Smooth muscle cell of bladder (primary cell): ENCODE measurements around the gene CUL2. TPM values are rescaled to one million over a fixed set of nuclear protein-coding genes. Genes with fewer than 3 reads are reported as not detected.

Experiments used
- total RNA-seq: library from RNA; depleted of rRNA; stranded (reverse); fragments of >200 nt; gene quantifications from 2 replicates; pipeline ENCODE4 v1.2.3, GENCODE V29; 2014

CUL2 gene
- total RNA-seq: 22.3 and 30.6 TPM in 2 replicates

DNA sequence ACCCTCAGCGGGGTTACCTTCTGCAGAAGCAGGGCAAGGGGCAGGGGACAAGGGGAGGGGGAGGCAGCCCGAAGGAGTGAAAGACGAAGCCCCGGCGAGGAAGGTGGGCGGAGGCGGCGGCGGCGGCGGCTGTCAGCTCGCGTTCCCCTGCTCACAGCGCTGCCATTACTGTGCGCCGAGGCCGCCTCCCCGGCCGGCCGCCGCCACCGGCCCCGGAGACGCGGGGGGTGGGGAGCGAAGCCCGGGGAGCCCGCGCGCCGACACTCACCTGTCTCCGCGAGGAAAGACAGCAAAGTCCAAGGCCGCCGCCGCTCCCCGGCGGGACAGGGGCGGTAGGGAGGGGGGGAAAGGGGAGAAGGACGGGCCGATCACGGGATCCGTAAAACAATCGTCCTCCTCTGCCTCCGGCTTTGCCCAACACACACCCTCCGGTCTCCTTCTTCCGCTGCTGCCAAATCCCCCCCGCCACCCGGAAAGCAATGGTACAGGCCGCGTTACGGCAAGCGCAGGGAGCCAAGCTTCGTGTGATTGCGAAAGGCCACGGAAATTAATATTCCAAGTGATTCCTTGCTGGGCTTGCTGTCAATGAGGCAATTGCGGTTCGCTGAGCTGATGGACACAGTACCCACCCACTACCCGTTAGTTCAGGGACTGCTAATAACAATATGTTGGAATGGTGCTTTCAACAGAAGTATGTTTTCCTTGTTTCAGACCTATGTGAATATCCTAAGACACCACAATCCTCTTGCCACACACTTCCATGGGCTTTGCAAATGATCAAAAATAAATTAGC, at the start of gene CUL2:
TSS of gene CUL2 (minus strand) at position 180 of the 793 bp plus-strand sequence. CDS start 19,024 bp downstream, outside the sequence.

GRCh38 chr10:35126530-35127288, 36.6 kb upstream of the CUL2 start, which contains the start of gene CREM:
Gene CREM, plus strand, starts transcription at chr10:35126846. Its CDS starts 10,990 bp downstream, at chr10:35137836.

Other genes starting within 250 kb of the CUL2 start
- gene CREM, start 36.5 kb upstream of the CUL2 start, total RNA-seq: 24.7 and 25.3 TPM in 2 replicates
- gene CCNY, start 246.2 kb upstream of the CUL2 start, total RNA-seq: 49.8 and 71.9 TPM in 2 replicates